OCI-LY1 (cell line): ENCODE results near the gene DNAJA3.

Source experiments
- EZH2 ChIP-seq: fragments of 200-600 bp; sonication (generic), shearing (Covaris generic); IDR thresholded peaks from 2 replicates; pipeline ENCODE4 v1.8.0; 2017; ENCODE audit warnings: borderline replicate concordance, mixed run types, mild to moderate bottlenecking, antibody characterized with exemption, low read length, moderate library complexity, mixed read lengths
- TF ChIP-seq, protein P1 (sequence below): fragments of 200-600 bp; sonication (generic), shearing (Covaris generic); IDR thresholded peaks from 2 replicates; pipeline ENCODE4 v1.5.1; 2017; ENCODE audit warnings: mild to moderate bottlenecking, antibody characterized with exemption, low read length, moderate library complexity, mixed read lengths

GRCh38 chr16:4481526-4481925 lies 55.9 kb downstream of the DNAJA3 start:
- TF ChIP-seq, protein P1, sequence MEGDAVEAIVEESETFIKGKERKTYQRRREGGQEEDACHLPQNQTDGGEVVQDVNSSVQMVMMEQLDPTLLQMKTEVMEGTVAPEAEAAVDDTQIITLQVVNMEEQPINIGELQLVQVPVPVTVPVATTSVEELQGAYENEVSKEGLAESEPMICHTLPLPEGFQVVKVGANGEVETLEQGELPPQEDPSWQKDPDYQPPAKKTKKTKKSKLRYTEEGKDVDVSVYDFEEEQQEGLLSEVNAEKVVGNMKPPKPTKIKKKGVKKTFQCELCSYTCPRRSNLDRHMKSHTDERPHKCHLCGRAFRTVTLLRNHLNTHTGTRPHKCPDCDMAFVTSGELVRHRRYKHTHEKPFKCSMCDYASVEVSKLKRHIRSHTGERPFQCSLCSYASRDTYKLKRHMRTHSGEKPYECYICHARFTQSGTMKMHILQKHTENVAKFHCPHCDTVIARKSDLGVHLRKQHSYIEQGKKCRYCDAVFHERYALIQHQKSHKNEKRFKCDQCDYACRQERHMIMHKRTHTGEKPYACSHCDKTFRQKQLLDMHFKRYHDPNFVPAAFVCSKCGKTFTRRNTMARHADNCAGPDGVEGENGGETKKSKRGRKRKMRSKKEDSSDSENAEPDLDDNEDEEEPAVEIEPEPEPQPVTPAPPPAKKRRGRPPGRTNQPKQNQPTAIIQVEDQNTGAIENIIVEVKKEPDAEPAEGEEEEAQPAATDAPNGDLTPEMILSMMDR = no peak
- TF ChIP-seq EZH2 = no peak
